ENCODE data around the gene KCTD13. TPM values are rescaled to one million over a fixed set of nuclear protein-coding genes. Genes with fewer than 3 reads are reported as not detected.

Gene KCTD13
- total RNA-seq, 4 donors from 2014 or later = 12.0 to 30.7 (median 20.1) TPM

DNA sequence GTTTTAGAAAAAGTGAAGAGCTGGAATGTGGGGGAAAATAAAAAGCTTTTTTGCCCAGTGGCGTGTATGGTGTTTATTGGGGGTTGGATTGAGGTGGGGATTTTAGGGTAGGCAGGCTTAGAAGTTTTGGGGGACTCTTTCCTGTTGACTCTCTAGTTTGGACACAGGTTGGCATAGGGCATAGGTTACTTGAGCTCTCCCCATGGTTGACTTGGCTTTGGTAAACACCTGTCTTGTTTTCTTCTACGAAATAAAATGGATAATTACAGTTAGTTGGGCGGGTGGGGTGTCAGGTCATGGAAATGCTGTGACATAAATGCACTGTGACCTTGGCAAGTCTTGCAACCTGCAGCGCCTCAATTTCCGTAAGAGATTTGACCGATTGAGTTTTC lies 47.0 kb upstream of the KCTD13 start:
- Histone ChIP-seq H3K4me3 (peak overlapping the region in 1 of 2 donors; percentile 95), H3K36me3 (peaks cover 0 to 49% of the 10 kb centered on the region in 2 donors), H3K9me3 (no peaks in the 10 kb centered on the region), H3K27ac (peak overlapping the region in 3 of 4 donors; percentile 92 to 94 (median 92)), H3K27me3 (no peaks in the 10 kb centered on the region), H3K4me1 (peaks cover 5 to 44% (median 29%) of the 10 kb centered on the region in 3 donors)
- TF ChIP-seq EP300 (IDR thresholded peaks at IDR 0.05) (no peak), CTCF (IDR thresholded peaks at IDR 0.05) (no peak), POLR2AphosphoS5 (IDR thresholded peaks at IDR 0.05) (no peak), POLR2A (IDR thresholded peaks at IDR 0.05) (no peak)
- WGBS, 2 donors (ENCODE audit: low coverage in 1 of 2) = 90% methylated on average over 3 of the region's 6 CpGs
- no peak for ATAC-seq

DNA sequence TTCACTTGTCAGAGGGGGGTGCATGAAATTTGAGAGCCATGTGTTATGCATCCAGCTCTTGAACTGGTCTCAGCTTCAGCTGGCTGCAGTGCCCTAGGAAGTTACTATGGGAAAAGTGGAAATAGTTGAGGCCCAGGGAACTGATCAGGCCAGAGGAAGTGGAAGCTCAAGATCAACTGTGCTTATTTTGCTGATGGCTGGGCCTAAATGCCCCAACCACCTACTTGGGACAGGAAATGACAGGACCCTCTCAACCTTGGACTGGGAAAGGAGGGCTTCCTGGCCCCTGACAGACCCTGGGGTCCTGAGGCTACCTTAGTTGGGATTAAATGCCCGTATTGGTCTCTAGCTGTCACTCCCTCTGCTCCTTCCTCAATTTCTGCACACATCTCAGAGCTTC lies 46.5 kb upstream of the KCTD13 start:
- H3K27me3 ChIP-seq = no peaks in the 10 kb centered on the region
- H3K9me3 ChIP-seq = no peaks in the 10 kb centered on the region
- 100% methylated on average over 1 of the region's 1 CpG; no CpG with 5 or more reads in 1 of the 2 donors for WGBS, 2 donors (ENCODE audit: low coverage in 1 of 2)
- H3K4me3 ChIP-seq = no peak overlapping the region
- TF ChIP-seq POLR2AphosphoS5 (IDR thresholded peaks at IDR 0.05) (no peak), POLR2A (IDR thresholded peaks at IDR 0.05) (no peak), EP300 (IDR thresholded peaks at IDR 0.05) (no peak), CTCF (IDR thresholded peaks at IDR 0.05) (no peak)
- peaks cover 5 to 39% (median 28%) of the 10 kb centered on the region in 3 donors for H3K4me1 ChIP-seq
- no peak for ATAC-seq
- H3K36me3 ChIP-seq = peaks cover 0 to 49% of the 10 kb centered on the region in 2 donors
- peak overlapping the region in 2 of 4 donors; percentile 92 to 94 for H3K27ac ChIP-seq

DNA sequence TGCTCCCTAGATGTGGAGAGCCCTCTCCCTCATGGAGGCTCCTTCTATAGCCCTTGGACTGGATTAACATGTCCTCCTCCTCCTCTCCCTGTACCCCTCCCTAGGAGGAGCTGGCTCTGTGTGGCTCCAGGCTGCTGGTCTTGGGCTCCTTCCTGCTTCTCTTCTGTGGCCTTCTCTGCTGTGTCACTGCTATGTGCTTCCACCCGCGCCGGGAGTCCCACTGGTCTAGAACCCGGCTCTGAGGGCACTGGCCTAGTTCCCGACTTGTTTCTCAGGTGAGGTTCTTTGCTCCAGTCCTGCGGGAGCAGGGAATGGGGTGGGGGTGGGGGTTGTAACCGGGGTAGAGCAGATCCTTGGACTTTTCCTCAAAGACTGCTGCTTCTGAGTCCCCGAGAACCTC lies 45.3 kb upstream of the KCTD13 start:
- Histone ChIP-seq H3K36me3 (peaks cover 0 to 55% of the 10 kb centered on the region in 2 donors), H3K27me3 (no peaks in the 10 kb centered on the region), H3K27ac (no peak overlapping the region), H3K4me1 (peaks cover 5 to 27% (median 19%) of the 10 kb centered on the region in 3 donors), H3K9me3 (no peaks in the 10 kb centered on the region), H3K4me3 (no peak overlapping the region)
- 68 to 100% methylated on average over 1 to 3 of the region's 8 CpGs for WGBS, 2 donors (ENCODE audit: low coverage in 1 of 2)
- TF ChIP-seq EP300 (IDR thresholded peaks at IDR 0.05) (no peak), POLR2A (IDR thresholded peaks at IDR 0.05) (no peak), POLR2AphosphoS5 (IDR thresholded peaks at IDR 0.05) (no peak), CTCF (IDR thresholded peaks at IDR 0.05) (no peak)
- ATAC-seq = no peak

DNA sequence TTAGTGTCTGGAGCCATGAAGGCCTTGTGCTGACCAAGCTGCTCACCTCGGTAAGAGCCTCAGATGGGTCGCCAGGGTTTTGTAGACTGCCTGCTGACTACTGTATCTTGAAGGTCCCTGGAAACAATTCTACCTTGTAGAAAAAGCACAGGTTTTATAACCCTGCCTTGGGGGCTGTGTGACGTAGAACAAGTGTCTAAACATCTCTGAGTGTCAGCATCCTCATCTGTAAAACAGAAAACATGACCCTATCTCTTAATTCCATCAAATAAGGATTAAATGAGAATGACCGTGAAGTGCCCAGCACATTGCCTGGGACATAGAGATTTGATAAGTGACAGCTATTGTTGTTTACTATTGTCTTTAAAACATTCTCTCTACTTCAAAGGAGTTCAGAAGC lies 42.2 kb upstream of the KCTD13 start:
- no peak for ATAC-seq
- H3K27ac ChIP-seq = no peak overlapping the region
- H3K36me3 ChIP-seq = peaks cover 0 to 78% of the 10 kb centered on the region in 2 donors
- no peak for TF ChIP-seq CTCF (IDR thresholded peaks at IDR 0.05)
- no peak for TF ChIP-seq EP300 (IDR thresholded peaks at IDR 0.05)
- TF ChIP-seq POLR2A (IDR thresholded peaks at IDR 0.05) = no peak
- TF ChIP-seq POLR2AphosphoS5 (IDR thresholded peaks at IDR 0.05) = no peak
- no peaks in the 10 kb centered on the region for H3K9me3 ChIP-seq
- no peaks in the 10 kb centered on the region for H3K27me3 ChIP-seq
- no peak overlapping the region for H3K4me3 ChIP-seq
- peaks cover 0 to 15% (median 4%) of the 10 kb centered on the region in 3 donors for H3K4me1 ChIP-seq
- WGBS, 2 donors (ENCODE audit: low coverage in 1 of 2) = 94% methylated on average over 2 of the region's 4 CpGs

DNA sequence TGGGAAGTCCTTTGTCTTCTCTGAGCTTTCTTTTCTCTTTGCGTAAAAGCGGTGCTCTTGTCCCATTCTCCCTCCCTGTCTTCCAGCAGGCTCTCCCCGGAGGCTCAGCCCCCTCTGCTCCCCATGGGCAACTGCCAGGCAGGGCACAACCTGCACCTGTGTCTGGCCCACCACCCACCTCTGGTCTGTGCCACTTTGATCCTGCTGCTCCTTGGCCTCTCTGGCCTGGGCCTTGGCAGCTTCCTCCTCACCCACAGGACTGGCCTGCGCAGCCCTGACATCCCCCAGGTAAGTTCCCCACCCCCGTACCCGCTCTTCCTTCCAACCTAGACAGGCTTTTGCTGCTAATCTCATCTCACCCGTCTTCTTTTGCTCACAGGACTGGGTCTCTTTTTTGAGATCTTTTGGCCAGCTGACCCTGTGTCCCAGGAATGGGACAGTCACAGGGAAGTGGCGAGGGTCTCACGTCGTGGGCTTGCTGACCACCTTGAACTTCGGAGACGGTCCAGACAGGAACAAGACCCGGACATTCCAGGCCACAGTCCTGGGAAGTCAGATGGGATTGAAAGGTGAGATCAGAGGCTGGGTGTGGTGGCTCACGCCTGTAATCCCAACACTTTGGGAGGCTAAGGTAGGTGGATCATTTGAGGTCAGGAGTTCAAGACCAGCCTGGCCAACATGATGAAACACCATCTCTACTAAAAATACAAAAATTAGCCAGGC lies 37.2 kb upstream of the KCTD13 start:
- Histone ChIP-seq H3K4me3 (peak overlapping the region in 1 of 2 donors; percentile 72), H3K36me3 (peaks cover 0 to 37% of the 10 kb centered on the region in 2 donors), H3K27me3 (no peaks in the 10 kb centered on the region), H3K27ac (peak overlapping the region; percentile 89 to 94 (median 92)), H3K4me1 (peaks cover 0 to 27% (median 4%) of the 10 kb centered on the region in 3 donors), H3K9me3 (no peaks in the 10 kb centered on the region)
- 40 to 70% methylated on average over 1 to 7 of the region's 14 CpGs for WGBS, 2 donors (ENCODE audit: low coverage in 1 of 2)
- no peak for TF ChIP-seq CTCF (IDR thresholded peaks at IDR 0.05)
- TF ChIP-seq POLR2AphosphoS5 (IDR thresholded peaks at IDR 0.05) = no peak
- no peak for TF ChIP-seq EP300 (IDR thresholded peaks at IDR 0.05)
- TF ChIP-seq POLR2A (IDR thresholded peaks at IDR 0.05) = no peak
- no peak for ATAC-seq
